UCSD-AML1 (cell line): Measurements from ENCODE around the gene MUC5AC.
"Not testable (repeated sequence)": the region's sequence is repeated elsewhere in the genome, so short reads cannot be mapped to it uniquely, and the experiment has no call there.

Experiments used
- DNase-seq: peaks from one replicate; lab custom pipeline; 2025; ENCODE audit not compliant: unreplicated experiment; lab: John Stamatoyannopoulos, UW

MUC5AC gene

GRCh38 chr11:1205121-1205986 lies 47.6 kb downstream of the MUC5AC start:
- no peak for DNase-seq

DNA sequence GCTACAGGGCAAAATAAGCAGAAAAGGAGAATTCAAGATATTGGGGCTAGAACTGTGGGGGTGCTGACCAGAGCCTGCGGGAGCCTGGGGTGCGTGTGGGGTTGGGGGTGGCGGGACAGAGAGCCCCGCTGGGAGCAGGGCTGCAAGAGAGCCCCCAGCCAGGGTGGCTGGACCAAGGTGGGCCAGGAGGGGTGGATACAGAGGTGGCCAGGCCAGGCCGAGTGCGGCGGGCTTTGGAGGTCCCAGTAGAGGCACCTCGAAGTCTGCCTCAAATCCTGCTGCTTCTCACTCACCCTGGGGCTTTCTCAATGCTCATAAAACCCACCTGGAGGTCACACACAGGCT lies 48.2 kb downstream of the MUC5AC start:
- DNase-seq, result no peak

DNA sequence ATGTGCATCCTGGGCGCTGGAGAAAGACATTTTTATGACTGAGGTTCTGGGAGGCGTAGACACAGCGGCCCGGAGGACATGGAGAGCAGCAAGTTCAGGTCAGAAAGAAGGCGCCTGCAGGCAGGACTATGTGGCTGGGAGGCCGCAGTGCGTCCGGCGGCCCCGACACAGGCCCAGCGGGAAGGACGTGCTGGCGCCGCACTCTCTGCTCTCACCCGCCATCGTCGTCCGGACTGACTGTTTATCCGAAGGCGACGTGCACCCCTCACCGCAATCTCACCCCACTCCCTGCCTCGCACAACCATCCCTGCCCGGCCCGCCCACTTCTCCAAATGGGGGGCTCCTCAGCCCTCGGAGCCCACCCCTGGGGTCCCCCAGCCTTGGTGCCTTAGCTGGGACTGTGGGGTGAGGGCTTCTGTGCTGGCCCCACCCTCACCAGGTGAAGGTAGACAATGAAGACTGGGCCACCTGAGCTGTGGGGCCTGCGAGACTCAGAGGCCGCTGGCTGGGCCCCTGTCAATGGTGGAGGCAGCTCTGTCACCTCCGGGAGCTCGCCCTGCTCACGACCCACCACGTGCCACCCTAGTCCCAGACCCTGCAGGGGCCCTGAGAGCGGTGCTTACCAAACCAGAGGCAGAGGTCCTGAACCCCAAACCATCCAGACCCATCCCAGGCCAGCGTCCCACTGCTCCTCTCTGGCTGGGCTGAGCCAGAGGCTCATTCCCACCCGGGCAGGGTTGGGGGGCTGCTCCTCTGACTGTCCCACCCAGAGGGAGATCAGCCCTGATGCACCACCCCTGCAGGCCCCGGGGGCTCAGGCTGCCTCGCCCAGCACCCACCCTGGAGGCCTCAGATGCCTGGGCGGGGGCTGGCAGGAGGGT lies 48.9 kb downstream of the MUC5AC start:
- no peak for DNase-seq

GRCh38 chr11:1207401-1208143 lies 49.8 kb downstream of the MUC5AC start:
- DNase-seq, result no peak

DNA sequence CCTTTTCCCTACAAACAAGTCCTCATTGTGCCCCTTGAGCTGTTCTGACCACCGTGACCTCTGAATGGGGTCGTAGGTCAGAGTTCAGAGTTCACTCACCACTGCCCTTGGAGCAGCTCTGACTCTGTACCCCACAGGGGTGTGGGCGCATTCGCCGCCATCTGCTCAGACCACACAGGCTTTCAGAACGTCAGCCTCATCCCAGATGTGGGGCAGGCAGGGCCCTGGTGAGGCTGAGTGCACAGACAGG lies 50.3 kb downstream of the MUC5AC start:
- no peak for DNase-seq

DNA sequence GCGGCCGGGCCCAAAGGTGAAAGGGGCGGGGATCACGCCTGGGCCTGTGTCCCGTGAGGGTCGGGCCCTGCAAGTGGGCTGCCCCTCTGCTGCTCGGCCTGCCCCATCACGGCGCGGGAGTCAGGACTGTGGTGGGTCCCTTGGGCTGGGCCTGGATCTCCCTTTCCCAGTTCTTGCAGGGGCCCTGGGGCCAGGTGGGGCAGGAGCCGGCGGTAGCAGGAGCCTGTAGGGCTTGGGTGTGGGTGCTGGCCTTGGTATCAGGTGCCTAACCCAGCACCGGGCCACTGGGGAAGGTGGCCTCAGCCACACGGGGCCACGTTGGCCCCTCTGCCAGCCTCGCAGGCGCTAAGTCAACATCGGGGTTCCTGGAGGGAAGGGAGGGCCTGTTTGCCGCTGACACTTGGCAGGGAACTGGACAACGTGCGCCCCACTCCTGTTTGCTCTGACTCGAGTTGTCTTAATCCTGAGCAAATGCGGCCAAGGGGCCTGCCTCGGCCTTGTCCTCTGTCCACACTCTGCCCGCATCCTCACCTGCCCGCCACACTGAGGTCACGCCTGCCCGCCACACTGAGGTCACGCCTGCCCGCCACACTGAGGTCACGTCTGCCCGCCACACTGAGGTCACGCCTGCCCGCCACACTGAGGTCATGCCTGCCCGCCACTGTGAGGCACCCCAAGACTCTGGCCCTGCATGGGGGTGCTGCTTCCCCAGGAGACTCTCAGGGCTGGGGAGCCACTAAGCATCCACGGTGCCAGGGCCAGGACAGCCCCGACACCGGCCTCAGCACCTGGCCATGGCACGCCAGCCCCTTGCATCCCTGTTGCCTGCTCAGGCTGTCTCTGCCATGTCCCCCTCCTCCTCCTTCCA lies 50.9 kb downstream of the MUC5AC start:
- DNase-seq, result no peak

GRCh38 chr11:1209371-1210057 lies 51.8 kb downstream of the MUC5AC start:
- DNase-seq, result no peak

DNA sequence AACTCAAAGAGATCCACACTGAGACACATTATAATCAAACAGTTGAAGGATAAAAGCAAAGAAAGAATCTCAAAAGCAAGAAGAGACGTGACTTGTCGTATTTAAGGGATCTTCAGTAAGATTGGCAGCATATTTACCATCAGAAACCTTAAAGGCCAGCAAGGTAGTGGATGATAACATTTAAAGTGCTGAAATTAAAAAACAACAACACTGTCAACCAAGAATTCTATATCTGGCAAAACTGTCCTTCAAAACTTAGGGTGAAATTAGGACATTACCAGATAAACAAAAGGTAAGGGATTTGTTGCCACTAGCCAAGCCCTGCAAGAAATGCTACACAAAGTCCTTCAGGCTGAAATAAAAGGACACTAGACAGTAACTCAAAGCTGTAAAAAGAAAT lies 54.1 kb downstream of the MUC5AC start:
- no peak for DNase-seq

- DNase-seq, result not testable (repeated sequence)
Measured at GRCh38 chr11:1215826-1216225, 58.1 kb downstream of the MUC5AC start.

DNA sequence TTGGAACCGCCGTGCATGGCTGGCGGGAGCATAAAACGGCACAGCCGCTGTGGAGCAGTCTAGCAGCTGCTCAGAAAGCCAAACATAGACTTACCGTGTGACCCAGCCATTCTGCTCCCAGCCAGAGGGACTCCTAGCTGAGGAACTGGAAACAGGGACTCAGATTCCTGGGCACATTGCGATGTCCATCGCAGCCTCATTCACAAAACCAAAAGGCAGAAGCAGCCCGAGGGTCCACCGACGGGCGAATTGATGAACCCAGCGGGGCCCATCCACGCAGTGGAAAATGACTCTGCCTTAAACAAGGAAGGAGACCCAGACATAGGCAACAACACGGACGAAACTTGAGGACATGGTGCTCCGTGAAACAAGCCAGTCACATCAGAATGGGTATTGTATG lies 59.4 kb downstream of the MUC5AC start:
- DNase-seq, result no peak

GRCh38 chr11:1218256-1218787 lies 60.6 kb downstream of the MUC5AC start:
- DNase-seq, result no peak

DNA sequence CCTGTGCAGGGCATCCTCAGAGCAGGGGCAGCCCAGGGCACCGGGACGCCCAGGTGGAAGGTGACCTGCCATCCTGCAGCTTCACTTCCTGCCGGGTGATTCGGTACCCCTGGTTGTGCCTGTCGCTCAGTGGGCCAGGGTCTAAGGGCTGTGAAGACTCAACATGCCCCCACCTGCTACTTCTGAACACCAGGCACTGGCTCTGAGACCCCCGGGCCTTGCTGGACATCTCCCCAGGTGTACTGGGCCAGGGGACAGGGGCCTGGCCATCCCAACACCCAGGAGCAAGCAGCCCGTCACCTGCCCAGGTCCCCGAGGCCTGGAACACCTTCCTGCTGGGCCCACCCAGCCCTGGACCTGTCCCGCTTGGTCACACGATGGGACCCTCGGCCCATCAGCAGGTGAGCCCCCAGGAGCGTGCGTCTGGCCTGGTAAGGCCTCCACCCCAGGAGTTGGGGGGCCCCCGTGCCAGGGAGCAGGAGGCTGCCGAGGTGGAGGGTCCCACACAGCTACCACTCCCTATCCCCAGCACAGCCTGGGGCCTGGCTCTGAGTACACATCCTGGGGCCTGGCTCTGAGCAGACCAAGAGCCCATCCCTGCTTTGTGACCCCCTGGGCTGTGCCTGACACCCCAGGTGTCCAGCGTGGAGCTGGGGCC lies 61.2 kb downstream of the MUC5AC start:
- DNase-seq, result no peak

- no peak for DNase-seq
Measured at GRCh38 chr11:1219446-1219833, 61.7 kb downstream of the MUC5AC start.

DNA sequence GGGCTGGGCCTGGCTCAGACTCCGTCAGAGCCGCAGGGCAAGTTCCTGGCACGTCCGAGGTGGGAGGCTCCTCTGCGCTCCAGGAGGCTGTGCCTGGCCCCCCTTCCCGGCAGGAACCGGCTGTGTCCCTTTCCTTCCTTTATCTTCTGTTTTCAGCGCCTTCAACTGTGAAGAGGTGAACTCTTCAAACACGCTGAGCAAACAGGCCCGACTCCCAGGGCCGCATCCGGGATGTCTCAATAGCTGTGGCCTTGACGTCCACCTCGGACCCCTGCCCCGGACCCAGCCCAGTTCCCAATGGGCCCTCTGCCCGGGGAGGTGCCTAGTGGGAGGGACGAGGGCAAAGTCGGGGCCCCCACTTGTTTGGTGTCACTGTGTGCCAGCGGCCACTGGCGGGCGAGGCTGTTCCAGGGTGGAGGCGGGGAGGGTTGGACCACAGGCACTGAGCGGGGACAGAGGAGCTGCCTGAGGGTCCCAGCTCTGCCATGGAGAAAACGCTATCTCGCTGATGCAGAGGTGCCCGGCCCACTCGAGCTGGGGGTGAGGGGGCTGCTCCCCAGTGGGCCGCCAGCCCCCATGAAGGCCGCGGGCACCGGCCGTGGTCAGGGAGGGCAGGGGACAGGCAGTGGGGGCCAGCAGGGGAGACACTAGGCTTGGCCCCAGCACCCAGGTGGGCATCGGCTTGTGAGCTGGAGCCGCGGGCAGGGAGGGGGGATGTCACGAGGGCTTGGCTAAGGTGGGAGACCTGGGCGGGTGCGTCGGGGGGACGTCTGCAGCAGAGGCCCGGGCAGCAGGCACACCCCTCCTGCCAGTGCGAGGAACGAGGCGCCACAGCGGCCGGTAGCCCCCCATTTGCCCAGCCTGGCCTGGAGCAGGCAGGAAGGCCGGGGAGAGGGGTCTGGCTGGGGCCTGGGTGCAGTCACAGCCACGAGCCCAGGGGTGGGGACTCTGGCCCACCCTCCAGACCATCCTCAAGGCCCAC lies 62.4 kb downstream of the MUC5AC start:
- DNase-seq, result no peak

DNA sequence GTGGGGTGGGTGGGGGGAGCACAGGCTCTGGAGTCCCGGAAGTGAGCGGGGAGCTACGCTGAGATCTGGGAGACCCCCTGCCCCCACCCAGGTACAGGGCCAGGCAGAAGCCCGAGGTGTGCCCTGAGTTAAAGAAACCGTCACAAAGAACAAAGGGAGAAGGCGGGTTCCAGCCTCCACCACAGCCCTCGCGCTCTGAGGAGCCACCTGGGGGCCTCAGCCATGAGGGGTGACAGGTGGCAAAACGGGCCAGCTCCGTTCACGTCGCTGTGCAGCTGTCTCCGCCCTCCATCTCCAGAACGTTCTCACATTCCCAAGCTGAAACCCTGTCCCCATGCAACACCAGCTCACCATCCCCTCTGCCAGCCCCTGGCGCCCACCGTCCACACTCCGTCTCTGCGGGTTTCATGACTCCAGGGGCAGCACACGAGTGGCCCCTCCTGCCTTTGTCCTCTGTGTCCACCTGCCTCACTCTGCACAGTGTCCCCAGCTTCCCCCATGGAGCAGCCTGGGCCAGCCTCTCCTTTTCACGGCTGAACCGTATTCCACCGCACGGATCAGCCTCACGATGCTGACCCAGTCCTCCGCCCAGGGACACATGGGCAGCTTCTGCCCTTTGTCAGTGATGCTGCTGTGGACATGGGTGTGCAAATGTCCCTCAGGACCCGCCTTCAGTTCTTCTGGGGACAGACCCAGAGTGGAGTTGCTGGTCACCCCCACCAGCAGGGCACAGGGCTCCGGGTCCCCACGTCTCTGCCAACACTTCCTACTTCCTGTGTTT lies 63.4 kb downstream of the MUC5AC start:
- no peak for DNase-seq

DNA sequence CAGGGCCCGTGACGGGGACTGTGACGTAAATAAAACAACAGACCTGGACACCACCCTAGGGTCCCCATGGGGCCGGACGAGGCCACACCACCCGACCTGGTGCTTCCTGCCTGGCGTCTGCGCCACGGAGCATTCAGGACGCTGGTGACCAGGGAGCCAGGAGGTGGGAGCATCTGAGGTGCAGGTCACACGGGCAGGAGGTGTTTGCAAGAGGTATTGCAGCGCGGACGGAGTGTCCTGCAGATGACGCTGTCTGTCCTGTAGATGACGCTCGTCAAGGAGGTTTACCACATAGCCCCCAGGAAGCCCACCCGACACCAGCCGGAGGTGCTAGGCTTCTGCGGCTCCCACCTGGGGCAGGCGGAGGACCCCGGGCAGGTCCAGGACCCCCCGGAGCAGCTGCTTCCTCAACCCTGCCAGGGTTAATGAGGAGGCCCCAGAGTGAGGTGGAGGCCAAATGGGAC lies 64.1 kb downstream of the MUC5AC start:
- no peak for DNase-seq
